D341Med (cell line): ENCODE results near the gene C5.
A peak's percentile ranks its signal among the peaks of the same experiment; 100 is the strongest.

ENCODE experiments used
- DNase-seq: peaks from one replicate; pipeline ENCODE4 v3.0.0; 2012; ENCODE audit warnings: low spot score

The C5 gene

GRCh38 chr9:120924698-120925534 is 125.2 kb downstream of the C5 start:
- no peak for DNase-seq

- no peak for DNase-seq
Observed at GRCh38 chr9:120923620-120924328, 126.3 kb downstream of the C5 start.

- DNase-seq, result no peak
Observed at GRCh38 chr9:120922404-120923195, 127.5 kb downstream of the C5 start.

GRCh38 chr9:120921661-120922181 is 128.4 kb downstream of the C5 start:
- no peak for DNase-seq

- DNase-seq, result peak; percentile 61
Observed at GRCh38 chr9:120920806-120921178, 129.3 kb downstream of the C5 start.

- DNase-seq, result peak; percentile 84
Observed at GRCh38 chr9:120919843-120920805, 130.0 kb downstream of the C5 start.

- no peak for DNase-seq
Observed at GRCh38 chr9:120918931-120919842, 130.9 kb downstream of the C5 start.

- no peak for DNase-seq
Observed at GRCh38 chr9:120917929-120918762, 131.9 kb downstream of the C5 start.

- no peak for DNase-seq
Observed at GRCh38 chr9:120916991-120917880, 132.8 kb downstream of the C5 start.

GRCh38 chr9:120916588-120916987 is 133.5 kb downstream of the C5 start:
- DNase-seq, result peak; percentile 60

GRCh38 chr9:120915854-120916470 is 134.1 kb downstream of the C5 start:
- no peak for DNase-seq

DNA sequence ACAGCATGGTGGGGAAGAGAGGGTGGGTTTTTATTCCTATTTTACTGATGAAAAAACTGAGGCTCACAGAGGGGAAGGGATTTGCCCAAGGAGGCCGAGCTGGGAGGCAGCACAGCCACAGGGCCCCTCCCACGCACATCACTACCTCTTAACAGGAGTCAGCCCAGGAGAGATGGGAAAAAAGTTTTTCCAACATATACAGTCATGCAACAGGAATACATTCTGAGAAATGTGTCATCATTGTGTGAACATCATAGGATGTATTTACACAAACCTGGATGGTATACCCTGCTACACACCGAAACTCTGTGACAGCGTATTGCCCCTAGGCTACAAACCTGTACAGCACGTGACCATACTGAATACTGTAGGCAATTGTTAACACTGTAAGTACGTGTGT is 135.1 kb downstream of the C5 start:
- DNase-seq, result no peak

GRCh38 chr9:120914396-120914795 is 135.7 kb downstream of the C5 start:
- no peak for DNase-seq

GRCh38 chr9:120913647-120914264 is 136.3 kb downstream of the C5 start:
- DNase-seq, result no peak

GRCh38 chr9:120912958-120913646 is 137.0 kb downstream of the C5 start:
- DNase-seq, result no peak

DNA sequence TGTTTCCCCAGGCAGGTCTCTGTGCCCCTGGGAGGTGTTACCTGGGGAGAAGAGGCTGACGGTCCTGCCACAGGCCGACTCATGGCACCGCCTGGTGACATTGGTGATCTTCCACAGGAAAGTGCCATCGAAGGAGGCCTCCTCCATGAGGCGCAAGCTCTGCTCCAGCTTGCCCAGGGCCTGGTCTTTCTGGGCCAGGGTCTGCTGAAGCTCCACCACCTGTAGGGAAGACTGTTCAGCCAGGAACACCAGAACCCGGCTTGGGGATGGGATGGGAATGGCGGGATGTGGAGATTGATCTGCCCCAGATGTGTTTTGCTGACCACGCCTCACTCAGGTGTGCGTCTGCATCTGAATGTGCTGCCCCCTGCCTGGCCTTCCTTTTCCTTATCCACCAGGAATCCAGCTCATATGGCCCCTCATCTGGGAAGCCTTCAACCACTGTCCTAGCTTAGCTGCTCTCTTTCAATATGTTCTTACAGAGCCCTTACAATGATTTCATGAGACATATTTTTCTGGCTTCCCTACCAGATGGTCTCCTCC is 138.7 kb downstream of the C5 start:
- DNase-seq, result no peak
